H1 (cell line): ENCODE data around the gene TNS3. TPM values are rescaled to one million over a fixed set of nuclear protein-coding genes. Genes with fewer than 3 reads are reported as not detected.

Experiments used
- CTCF ChIA-PET: fragments of 300-600 bp; sonication (Branson Sonifier 250); formaldehyde crosslinking; loops from one replicate; lab custom pipeline; 2021; ENCODE audit not compliant: partially characterized antibody; lab: Charles Lee
- POLR2A ChIA-PET: fragments of 300-600 bp; sonication (Branson Sonifier 250); formaldehyde crosslinking; loops from one replicate; lab custom pipeline; 2021; ENCODE audit warnings: inconsistent platforms; ENCODE audit not compliant: partially characterized antibody; lab: Charles Lee
- DNase-seq, 2 experiments: peaks; one replicate each; pipeline versions ENCODE4 v3.0.0 to v3.0.0-alpha.2; 2010 to 2022; ENCODE audit warnings: low spot score in 2 of 2, low read depth in 1 of 2, mixed read lengths in 1 of 2
- FAIRE-seq: peaks from 2 replicates; lab custom pipeline; 2011; peaks lifted over from hg19 to GRCh38; lab: Jason Lieb, UNC
- H2AFZ ChIP-seq: 2 replicates; pipeline ENCODE4 v1.8.1; 2012; ENCODE audit warnings: low read length, inconsistent platforms
- H2AK5ac ChIP-seq: 2 replicates; pipeline ENCODE4 v1.6.1; 2013; ENCODE audit warnings: low read depth, low read length
- H2BK120ac ChIP-seq: replicated peaks from 2 replicates; pipeline ENCODE3; 2013; ENCODE audit warnings: low read depth, low read length, inconsistent platforms
- H2BK12ac ChIP-seq: 2 replicates; pipeline ENCODE4 v1.6.1; 2013; ENCODE audit warnings: low read depth, low read length
- H2BK15ac ChIP-seq: 2 replicates; pipeline ENCODE4 v1.6.1; 2013; ENCODE audit warnings: low read length
- H2BK20ac ChIP-seq: 2 replicates; pipeline ENCODE4 v1.6.1; 2013; ENCODE audit warnings: low read length
- H2BK5ac ChIP-seq: 2 replicates; pipeline ENCODE4 v1.6.1; 2013; ENCODE audit warnings: low read depth, low read length
- H3K14ac ChIP-seq: 2 replicates; pipeline ENCODE4 v1.6.1; 2013; ENCODE audit warnings: inconsistent platforms; ENCODE audit not compliant: insufficient read length
- H3K18ac ChIP-seq: 2 replicates; pipeline ENCODE4 v1.6.1; 2013; ENCODE audit warnings: low read length; ENCODE audit errors: extremely low read depth
- H3K23ac ChIP-seq: 2 replicates; pipeline ENCODE4 v1.6.1; 2013; ENCODE audit warnings: inconsistent platforms; ENCODE audit not compliant: insufficient read length
- H3K23me2 ChIP-seq: 2 replicates; pipeline ENCODE4 v1.6.1; 2013; ENCODE audit warnings: low read depth, low read length
- H3K27ac ChIP-seq: 2 replicates; pipeline ENCODE4 v1.6.1; 2011; ENCODE audit warnings: low read depth, low read length, inconsistent platforms
- H3K27me3 ChIP-seq, 4 experiments: replicated peaks in 1 of 4; 1 replicate in 1 of 4; 2 replicates in 3 of 4; pipeline versions ENCODE4 v1.6.1 to v1.8.1; 2011 to 2013; ENCODE audit warnings: low read length in 3 of 4, mild to moderate bottlenecking in 3 of 4, inconsistent platforms in 2 of 4, mixed read lengths in 2 of 4, moderate library complexity in 1 of 4; ENCODE audit not compliant: control insufficient read depth in 3 of 4, insufficient read depth in 3 of 4; ENCODE audit errors: extremely low read depth in 1 of 4
- H3K36me3 ChIP-seq, 4 experiments: 2 replicates each; pipeline versions ENCODE4 v1.6.1 to v1.8.1; 2011 to 2013; ENCODE audit warnings: mild to moderate bottlenecking in 4 of 4, low read length in 3 of 4, moderate library complexity in 2 of 4, control low read depth in 1 of 4, inconsistent platforms in 1 of 4; ENCODE audit not compliant: insufficient read depth in 4 of 4, control insufficient read depth in 2 of 4
- H3K4ac ChIP-seq: replicated peaks from 2 replicates; pipeline ENCODE3; 2013; ENCODE audit warnings: low read length, low read depth, mixed read lengths, inconsistent platforms; ENCODE audit not compliant: insufficient read length
- H3K4me1 ChIP-seq, 4 experiments: replicated peaks in 1 of 4; 1 replicate in 1 of 4; 2 replicates in 3 of 4; pipeline versions ENCODE4 v1.6.1 to v1.8.1; 2011 to 2013; ENCODE audit warnings: low read length in 3 of 4, inconsistent platforms in 2 of 4, mixed read lengths in 1 of 4; ENCODE audit not compliant: insufficient read depth in 4 of 4, control insufficient read depth in 3 of 4
- H3K4me2 ChIP-seq, 2 experiments: 2 replicates each; pipeline versions ENCODE4 v1.6.1 to v1.8.1; 2011 to 2013; ENCODE audit warnings: low read depth in 2 of 2, low read length in 2 of 2, control low read depth in 1 of 2, inconsistent platforms in 1 of 2, mild to moderate bottlenecking in 1 of 2; ENCODE audit not compliant: insufficient read depth in 1 of 2
- H3K4me3 ChIP-seq, 4 experiments: fragments of 200-600, 300-600 bp in 1 of 4; sonication (generic), shearing (Covaris generic), sonication (Bioruptor Twin) in 1 of 4; 2 replicates each; pipeline versions ENCODE4 v1.5.1 to v1.8.1; 2011 to 2016; ENCODE audit warnings: low read length in 4 of 4, low read depth in 3 of 4, control low read depth in 2 of 4, inconsistent platforms in 2 of 4, mild to moderate bottlenecking in 2 of 4, mixed read lengths in 1 of 4, moderate library complexity in 1 of 4; ENCODE audit not compliant: insufficient read depth in 2 of 4; ENCODE audit errors: extremely low read depth in 1 of 4
- H3K56ac ChIP-seq: replicated peaks from 2 replicates; pipeline ENCODE3; 2013; ENCODE audit warnings: low read depth, mild to moderate bottlenecking, mixed read lengths, low read length, inconsistent platforms; ENCODE audit not compliant: insufficient read length
- H3K79me1 ChIP-seq: 2 replicates; pipeline ENCODE4 v1.6.1; 2013; ENCODE audit warnings: low read depth, low read length, control low read depth
- H3K79me2 ChIP-seq, 2 experiments: 2 replicates each; pipeline versions ENCODE4 v1.6.1 to v1.8.1; 2012 to 2013; ENCODE audit warnings: low read length in 2 of 2, mild to moderate bottlenecking in 2 of 2, inconsistent platforms in 1 of 2; ENCODE audit not compliant: insufficient read depth in 2 of 2, control insufficient read depth in 1 of 2
- H3K9ac ChIP-seq, 4 experiments: replicated peaks in 1 of 4; 1 replicate in 1 of 4; 2 replicates in 3 of 4; pipeline versions ENCODE4 v1.6.1 to v1.8.1; 2011 to 2013; ENCODE audit warnings: low read depth in 3 of 4, low read length in 3 of 4, control low read depth in 2 of 4, mild to moderate bottlenecking in 2 of 4, moderate library complexity in 2 of 4, inconsistent platforms in 1 of 4; ENCODE audit errors: extremely low read depth in 1 of 4
- H3K9me3 ChIP-seq, 2 experiments: 2 replicates each; pipeline versions ENCODE4 v1.6.1 to v1.8.1; 2012 to 2013; ENCODE audit warnings: mild to moderate bottlenecking in 2 of 2, moderate library complexity in 2 of 2, control low read depth in 1 of 2, inconsistent platforms in 1 of 2, low read depth in 1 of 2, low read length in 1 of 2, mixed read lengths in 1 of 2; ENCODE audit not compliant: insufficient read depth in 2 of 2
- H4K20me1 ChIP-seq, 2 experiments: replicated peaks in 1 of 2; 2 replicates each; pipeline versions ENCODE3 to v1.8.1; 2011 to 2013; ENCODE audit warnings: inconsistent platforms in 2 of 2, low read length in 2 of 2, mild to moderate bottlenecking in 1 of 2; ENCODE audit not compliant: insufficient read depth in 2 of 2, control insufficient read depth in 1 of 2
- H4K5ac ChIP-seq: 2 replicates; pipeline ENCODE4 v1.6.1; 2013; ENCODE audit warnings: low read length, low read depth, mixed read lengths, inconsistent platforms; ENCODE audit not compliant: insufficient read length
- H4K8ac ChIP-seq: 2 replicates; pipeline ENCODE4 v1.8.0; 2013; ENCODE audit warnings: mild to moderate bottlenecking, moderate library complexity, low read length, inconsistent platforms; ENCODE audit not compliant: insufficient read depth; ENCODE audit errors: extremely low read depth
- H4K91ac ChIP-seq: replicated peaks from 2 replicates; pipeline ENCODE3; 2013; ENCODE audit warnings: low read length, mixed read lengths, inconsistent platforms; ENCODE audit not compliant: insufficient read length
- BACH1 ChIP-seq: IDR thresholded peaks from 2 replicates; pipeline ENCODE4 v1.6.1; 2012; ENCODE audit warnings: low read length, improper control_type of control experiment
- CREB1 ChIP-seq: IDR thresholded peaks from 2 replicates; pipeline ENCODE4 v1.6.1; 2012; ENCODE audit warnings: inconsistent platforms
- JUN ChIP-seq: IDR thresholded peaks from 2 replicates; pipeline ENCODE4 v1.6.1; 2011; ENCODE audit warnings: low read depth, mild to moderate bottlenecking, improper control_type of control experiment, low read length
- KDM1A ChIP-seq: fragments of 200-600, 300-600 bp; sonication (generic); IDR thresholded peaks from 2 replicates; pipeline ENCODE4 v1.7.1; 2016; ENCODE audit warnings: mild to moderate bottlenecking, low read length, borderline replicate concordance
- MAFK ChIP-seq: IDR thresholded peaks from 2 replicates; pipeline ENCODE4 v1.6.1; 2012; ENCODE audit warnings: low read depth, mild to moderate bottlenecking, improper control_type of control experiment, low read length
- SP2 ChIP-seq: IDR thresholded peaks from 2 replicates; pipeline ENCODE4 v1.6.1; 2012; ENCODE audit warnings: mild to moderate bottlenecking, low read length, inconsistent platforms
- SP4 ChIP-seq: IDR thresholded peaks from 2 replicates; pipeline ENCODE4 v1.6.1; 2012; ENCODE audit warnings: low read length, inconsistent platforms
- SRF ChIP-seq: IDR thresholded peaks from 2 replicates; pipeline ENCODE4 v1.6.1; 2011; ENCODE audit warnings: mild to moderate bottlenecking, low read depth, low read length, moderate library complexity
- TCF12 ChIP-seq: IDR thresholded peaks from 2 replicates; pipeline ENCODE4 v1.6.1; 2011; ENCODE audit warnings: low read depth, mild to moderate bottlenecking, low read length
- YY1 ChIP-seq: IDR thresholded peaks from 2 replicates; pipeline ENCODE4 v1.6.1; 2011; ENCODE audit warnings: low read depth, mild to moderate bottlenecking, low read length
- WGBS, 2 experiments: shearing (Covaris generic) in 1 of 2; methylation state at CpG; one replicate each; pipeline versions ENCODE4 v1.1.6 to v1.1.7; 2013 to 2015; ENCODE audit warnings: low lambda C conversion rate in 2 of 2, mixed read lengths in 2 of 2, inconsistent platforms in 1 of 2, low coverage in 1 of 2, missing lambda C conversion rate in 1 of 2; ENCODE audit not compliant: insufficient replicate concordance in 2 of 2, insufficient coverage in 1 of 2, insufficient read length in 1 of 2; ENCODE audit errors: extremely low coverage in 1 of 2, missing lambda C conversion rate in 1 of 2; 5-methylcytosine and 5-hydroxymethylcytosine counted together
- polyA plus RNA-seq, 7 experiments: library from polyadenylated mRNA; depleted of rRNA in 3 of 7; stranded (reverse) in 5 of 7; unstranded in 2 of 7; fragments of >200 nt in 5 of 7; fragments of 200-250 nt in 2 of 7; gene quantifications; 1 replicate in 5 of 7; 2 replicates in 1 of 7; 4 replicates in 1 of 7; pipeline versions ENCODE4 v1.2.1 to v1.2.3, GENCODE V29; 2011 to 2013; ENCODE audit warnings: missing spikeins in 2 of 7, mixed read lengths in 2 of 7
- total RNA-seq: library from RNA; stranded (reverse); fragmentation: NEBNext Ultra II Directional; extraction: Animal tissue kit (Norgen Biotek cat#: 25700); gene quantifications from 2 replicates; pipeline ENCODE4 v1.2.1, GENCODE V29; 2021

TNS3 gene
- total and polyA plus RNA-seq, 2 of the 8 experiments (the other 6 are each of a cell fraction or from before 2014, with no cell fraction given), result 11.9 to 24.2 TPM

DNA sequence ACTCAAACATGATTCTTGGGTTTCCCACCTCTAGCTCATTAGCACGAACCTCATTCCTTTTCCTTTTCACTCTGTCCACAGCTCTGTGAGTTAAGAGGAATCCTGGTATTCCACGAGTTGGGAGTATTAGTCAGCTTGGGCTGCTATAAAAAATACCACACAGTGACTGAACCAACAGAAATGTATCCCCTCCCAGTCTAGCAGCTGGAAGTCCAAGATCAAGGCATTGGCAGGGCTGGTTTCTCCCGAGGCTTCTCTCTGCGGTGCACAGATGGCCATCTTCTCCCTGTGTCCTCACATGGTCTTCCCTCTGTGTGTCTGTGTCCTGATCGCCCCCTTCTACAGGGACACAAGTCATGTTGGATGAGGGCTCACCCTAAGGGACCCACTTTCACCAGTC is 261.6 kb downstream of the TNS3 start:
- no peak for TF ChIP-seq SP2
- no peak for TF ChIP-seq SRF
- no peak for TF ChIP-seq TCF12
- no peak for TF ChIP-seq YY1
- TF ChIP-seq SP4, result no peak
- no peak for TF ChIP-seq CREB1
- TF ChIP-seq KDM1A, result no peak
- TF ChIP-seq BACH1, result no peak
- TF ChIP-seq MAFK, result no peak
- TF ChIP-seq JUN, result no peak
- H3K79me2 ChIP-seq, result no peaks in the 10 kb centered on the region
- ChIA-PET CTCF (interaction anchor here (1.2 kb wide), 1 partner anchor 54 kb away, joined by 5 read pairs; no protein-coding TSS in a partner anchor), POLR2A (no interaction called here)
- H3K27me3 ChIP-seq, result no peaks in the 10 kb centered on the region
- H3K36me3 ChIP-seq, result peaks cover 0 to 3% (median 0%) of the 10 kb centered on the region in 4 experiments; a peak in 1 of 8 replicates
- no peak overlapping the region for H2AFZ ChIP-seq
- no peak overlapping the region for H4K91ac ChIP-seq
- no peak overlapping the region for H2BK20ac ChIP-seq
- H3K4me3 ChIP-seq, result no peak overlapping the region
- H2BK5ac ChIP-seq, result no peak overlapping the region
- peaks cover 1 to 5% (median 4%) of the 10 kb centered on the region in 4 experiments; a peak in 5 of 7 replicates for H3K4me1 ChIP-seq
- no peak overlapping the region for H2BK12ac ChIP-seq
- FAIRE-seq (no peak), DNase-seq (peak in 1 of 2 experiments; percentile 19)
- no peak overlapping the region for H3K56ac ChIP-seq
- no peak overlapping the region for H3K18ac ChIP-seq
- no peak overlapping the region for H3K23ac ChIP-seq
- H3K23me2 ChIP-seq, result no peaks in the 10 kb centered on the region
- no peak overlapping the region for H3K4ac ChIP-seq
- 90% methylated on average over 5 of the region's 5 CpGs; no CpG with 5 or more reads in 1 of the 2 experiments for WGBS, 2 experiments
- no peak overlapping the region for H3K4me2 ChIP-seq
- H4K20me1 ChIP-seq, result no peaks in the 10 kb centered on the region
- H2BK120ac ChIP-seq, result no peak overlapping the region
- no peak overlapping the region for H3K14ac ChIP-seq
- H4K8ac ChIP-seq, result no peak overlapping the region
- H3K27ac ChIP-seq, result no peak overlapping the region
- no peak overlapping the region for H2BK15ac ChIP-seq
- H3K79me1 ChIP-seq, result peaks cover 2% of the 10 kb centered on the region; the same call in 1 of the 2 replicates
- H2AK5ac ChIP-seq, result no peak overlapping the region
- no peaks in the 10 kb centered on the region for H3K9me3 ChIP-seq
- no peak overlapping the region for H3K9ac ChIP-seq
- H4K5ac ChIP-seq, result no peak overlapping the region
